Stimulated activated CD4-positive, alpha-beta T cell treated with anti-CD3 and anti-CD28 coated beads, Interleukin-4, amount 100 ng/mL, for 24 hours (primary cell): ENCODE measurements around the gene ZNF462.
"Not testable (repeated sequence)": the region's sequence is repeated elsewhere in the genome, so short reads cannot be mapped to it uniquely, and the experiment has no call there.

Source experiments
- DNase-seq: peaks from one replicate; pipeline ENCODE4 v3.0.0-alpha.2; 2020

Gene ZNF462, protein sequence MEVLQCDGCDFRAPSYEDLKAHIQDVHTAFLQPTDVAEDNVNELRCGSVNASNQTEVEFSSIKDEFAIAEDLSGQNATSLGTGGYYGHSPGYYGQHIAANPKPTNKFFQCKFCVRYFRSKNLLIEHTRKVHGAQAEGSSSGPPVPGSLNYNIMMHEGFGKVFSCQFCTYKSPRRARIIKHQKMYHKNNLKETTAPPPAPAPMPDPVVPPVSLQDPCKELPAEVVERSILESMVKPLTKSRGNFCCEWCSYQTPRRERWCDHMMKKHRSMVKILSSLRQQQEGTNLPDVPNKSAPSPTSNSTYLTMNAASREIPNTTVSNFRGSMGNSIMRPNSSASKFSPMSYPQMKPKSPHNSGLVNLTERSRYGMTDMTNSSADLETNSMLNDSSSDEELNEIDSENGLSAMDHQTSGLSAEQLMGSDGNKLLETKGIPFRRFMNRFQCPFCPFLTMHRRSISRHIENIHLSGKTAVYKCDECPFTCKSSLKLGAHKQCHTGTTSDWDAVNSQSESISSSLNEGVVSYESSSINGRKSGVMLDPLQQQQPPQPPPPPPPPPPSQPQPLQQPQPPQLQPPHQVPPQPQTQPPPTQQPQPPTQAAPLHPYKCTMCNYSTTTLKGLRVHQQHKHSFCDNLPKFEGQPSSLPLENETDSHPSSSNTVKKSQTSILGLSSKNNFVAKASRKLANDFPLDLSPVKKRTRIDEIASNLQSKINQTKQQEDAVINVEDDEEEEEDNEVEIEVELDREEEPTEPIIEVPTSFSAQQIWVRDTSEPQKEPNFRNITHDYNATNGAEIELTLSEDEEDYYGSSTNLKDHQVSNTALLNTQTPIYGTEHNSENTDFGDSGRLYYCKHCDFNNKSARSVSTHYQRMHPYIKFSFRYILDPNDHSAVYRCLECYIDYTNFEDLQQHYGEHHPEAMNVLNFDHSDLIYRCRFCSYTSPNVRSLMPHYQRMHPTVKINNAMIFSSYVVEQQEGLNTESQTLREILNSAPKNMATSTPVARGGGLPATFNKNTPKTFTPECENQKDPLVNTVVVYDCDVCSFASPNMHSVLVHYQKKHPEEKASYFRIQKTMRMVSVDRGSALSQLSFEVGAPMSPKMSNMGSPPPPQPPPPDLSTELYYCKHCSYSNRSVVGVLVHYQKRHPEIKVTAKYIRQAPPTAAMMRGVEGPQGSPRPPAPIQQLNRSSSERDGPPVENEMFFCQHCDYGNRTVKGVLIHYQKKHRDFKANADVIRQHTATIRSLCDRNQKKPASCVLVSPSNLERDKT (N-terminal part only)

DNA sequence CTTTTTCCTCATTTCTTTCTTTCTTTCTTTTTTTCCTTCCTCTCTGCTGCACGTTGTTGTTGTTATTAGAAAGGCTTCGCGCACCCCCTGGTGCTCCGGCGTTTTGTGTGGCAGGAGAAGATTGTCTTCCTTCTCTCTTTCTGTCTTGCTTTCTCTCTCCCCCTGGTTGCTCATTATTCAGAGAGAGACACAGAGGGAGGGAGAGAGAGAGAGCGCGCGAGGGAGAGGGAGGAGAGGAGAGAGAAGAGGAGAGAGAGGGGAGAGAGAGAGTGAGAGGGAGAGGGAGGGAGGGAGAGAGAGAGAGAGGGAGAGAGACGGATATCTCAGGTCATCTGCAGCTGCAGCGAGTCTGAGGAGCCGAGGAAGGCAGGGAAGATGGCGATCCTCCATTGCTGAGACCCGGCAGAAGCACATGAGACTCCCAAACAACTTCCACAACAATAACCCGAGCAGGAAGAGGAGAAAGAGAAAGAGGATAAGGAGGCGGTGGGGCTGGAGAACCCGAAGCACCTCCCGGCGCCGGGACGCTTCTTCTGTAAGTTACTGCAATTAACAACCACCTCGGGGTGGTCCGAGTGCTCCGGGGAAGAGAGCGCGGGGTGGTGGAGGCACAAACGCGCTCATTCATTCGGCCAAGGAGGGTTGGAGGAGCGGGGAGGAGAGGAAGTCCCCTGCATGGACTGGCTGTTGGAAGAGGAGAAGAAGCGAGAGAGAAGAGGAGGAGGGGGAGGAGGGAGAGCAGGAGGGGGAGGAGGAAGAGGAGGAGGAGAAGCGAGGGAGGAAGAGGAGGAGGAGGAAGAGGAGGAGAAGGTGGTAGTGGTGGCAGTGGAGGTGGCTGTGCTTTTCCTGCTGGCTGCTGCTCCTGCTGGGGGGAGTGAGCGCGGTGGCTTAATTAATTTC lies at the start of gene ZNF462:
ZNF462 (plus strand) TSS at position 346 of the 900 bp plus-strand sequence. CDS start 60,218 bp downstream, outside the sequence.
- DNase-seq = no peak

DNA sequence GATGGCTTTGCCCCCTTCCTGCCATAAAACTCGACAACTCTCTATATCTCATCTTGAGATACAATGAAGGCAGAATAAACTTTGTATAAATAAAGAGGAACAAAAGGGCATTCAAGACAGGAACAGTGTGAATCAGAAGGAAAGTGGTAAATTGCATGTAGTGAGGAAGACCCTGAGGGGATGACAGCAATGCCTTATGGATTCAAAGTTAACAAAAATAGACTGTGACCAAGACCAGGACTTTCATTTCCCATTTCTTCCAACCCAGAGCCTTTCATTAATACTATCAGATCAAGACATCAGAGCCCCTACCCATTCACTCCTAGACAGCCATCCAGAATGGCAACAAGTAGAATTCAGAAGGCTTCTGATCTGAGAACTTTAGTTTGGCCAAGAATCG lies 46.4 kb upstream of the ZNF462 start:
- DNase-seq = no peak

DNA sequence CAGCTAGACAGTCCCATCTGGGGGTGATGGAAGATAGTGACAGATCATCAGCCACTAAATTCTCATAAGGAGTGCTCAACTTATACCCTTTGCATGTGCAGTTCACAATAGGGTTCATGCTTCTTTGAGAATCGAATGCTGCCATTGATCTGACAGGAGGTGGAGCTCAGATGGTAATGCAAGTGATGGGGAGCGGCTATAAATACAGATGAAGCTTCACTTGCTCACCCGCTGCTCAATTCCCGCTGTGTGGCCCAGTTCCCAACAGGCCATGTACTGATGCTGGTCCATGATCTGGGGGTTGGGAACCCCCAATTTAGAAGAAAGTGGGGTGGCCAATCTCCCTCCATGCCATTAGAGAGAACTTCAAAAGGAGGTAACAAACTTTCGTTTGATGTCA lies 44.9 kb upstream of the ZNF462 start:
- no peak for DNase-seq

DNA sequence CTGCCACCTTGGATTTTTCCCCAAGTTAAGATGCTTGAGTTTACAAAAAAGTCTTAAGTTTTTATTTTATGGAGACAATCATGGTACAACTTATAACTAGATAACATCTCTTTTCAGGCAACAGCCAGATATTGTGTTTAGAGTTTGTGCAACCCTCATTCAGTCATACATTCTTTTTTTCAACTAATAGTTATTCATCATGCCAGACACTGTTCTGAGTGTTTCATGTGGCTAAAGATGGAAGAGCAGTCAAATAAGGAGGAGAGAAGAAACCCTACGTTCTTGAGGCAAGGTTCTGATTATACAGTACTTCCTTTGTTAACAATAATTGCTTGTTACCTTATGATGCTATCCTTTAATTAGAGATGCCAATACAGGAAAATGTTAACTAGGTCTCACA lies 42.1 kb upstream of the ZNF462 start:
- no peak for DNase-seq

DNA sequence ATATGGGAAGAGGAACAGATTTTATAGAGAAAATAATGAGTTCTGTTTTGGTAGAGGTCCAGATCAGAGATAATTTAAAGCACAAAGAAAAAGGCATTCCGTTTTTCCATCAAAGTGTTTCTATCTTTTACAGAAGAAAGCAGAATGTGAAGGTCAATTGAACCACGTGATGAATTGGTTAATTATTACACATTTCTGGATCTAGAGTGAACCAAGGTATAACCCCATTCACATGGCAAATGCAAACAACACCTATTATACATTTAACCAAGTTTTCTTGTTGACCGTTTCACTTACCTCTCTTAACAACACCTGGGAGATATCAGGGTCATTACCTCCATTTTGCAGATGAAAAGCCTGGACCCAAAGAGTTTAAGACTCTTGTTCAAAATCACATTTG lies 34.9 kb upstream of the ZNF462 start:
- no peak for DNase-seq

DNA sequence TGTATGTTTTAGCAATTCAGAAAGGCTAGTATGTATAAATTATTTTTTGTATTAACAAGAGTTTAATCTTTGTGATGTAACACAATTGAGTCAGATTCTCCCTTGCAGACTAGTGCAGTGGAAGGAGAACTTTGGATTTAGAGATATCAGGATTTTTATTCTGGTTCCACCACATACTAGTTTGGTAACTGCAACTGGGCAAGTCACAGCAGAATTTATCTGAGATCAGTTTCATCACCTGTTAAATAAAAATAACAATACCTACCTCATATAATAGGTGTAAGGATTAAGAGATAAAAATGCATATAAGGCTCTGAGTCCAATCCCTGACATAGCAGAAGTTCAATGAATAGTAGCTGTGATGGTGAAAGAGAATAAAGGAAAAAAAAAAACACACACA lies 34.0 kb upstream of the ZNF462 start:
- DNase-seq = no peak

DNA sequence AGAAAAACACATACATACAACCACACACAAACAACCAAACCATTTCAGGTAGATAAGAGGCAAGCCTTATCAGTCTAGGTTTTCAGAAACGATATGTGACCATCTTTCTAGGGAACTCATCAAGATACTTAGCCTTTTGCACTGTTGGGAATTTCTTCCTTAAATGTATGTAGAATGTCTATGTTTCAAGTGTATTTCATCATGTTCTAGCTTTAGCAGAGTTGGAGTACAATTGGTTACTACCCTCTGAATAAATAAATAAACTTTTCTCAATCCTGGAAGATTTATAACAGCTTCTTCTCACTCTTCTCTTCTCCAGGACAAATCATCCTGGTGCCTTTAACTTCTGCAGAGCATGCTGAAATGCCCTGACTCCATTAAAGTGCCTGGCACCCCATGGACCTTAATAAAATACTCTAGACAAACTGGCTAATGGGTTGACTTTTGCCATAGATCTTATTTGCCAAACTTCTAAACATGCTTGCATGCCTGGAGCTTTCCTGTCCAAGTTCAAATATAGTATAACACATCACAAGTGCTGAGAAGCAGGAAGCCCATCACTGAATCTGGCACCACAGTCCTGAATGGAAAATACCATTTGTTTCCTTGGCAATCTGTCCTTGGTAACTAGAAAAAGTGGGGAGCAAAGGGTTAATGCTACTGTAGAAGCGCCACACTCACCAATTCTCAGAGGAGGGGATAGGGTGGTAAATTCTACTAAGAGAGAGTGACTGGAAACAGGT lies 33.1 kb upstream of the ZNF462 start:
- DNase-seq = no peak

DNA sequence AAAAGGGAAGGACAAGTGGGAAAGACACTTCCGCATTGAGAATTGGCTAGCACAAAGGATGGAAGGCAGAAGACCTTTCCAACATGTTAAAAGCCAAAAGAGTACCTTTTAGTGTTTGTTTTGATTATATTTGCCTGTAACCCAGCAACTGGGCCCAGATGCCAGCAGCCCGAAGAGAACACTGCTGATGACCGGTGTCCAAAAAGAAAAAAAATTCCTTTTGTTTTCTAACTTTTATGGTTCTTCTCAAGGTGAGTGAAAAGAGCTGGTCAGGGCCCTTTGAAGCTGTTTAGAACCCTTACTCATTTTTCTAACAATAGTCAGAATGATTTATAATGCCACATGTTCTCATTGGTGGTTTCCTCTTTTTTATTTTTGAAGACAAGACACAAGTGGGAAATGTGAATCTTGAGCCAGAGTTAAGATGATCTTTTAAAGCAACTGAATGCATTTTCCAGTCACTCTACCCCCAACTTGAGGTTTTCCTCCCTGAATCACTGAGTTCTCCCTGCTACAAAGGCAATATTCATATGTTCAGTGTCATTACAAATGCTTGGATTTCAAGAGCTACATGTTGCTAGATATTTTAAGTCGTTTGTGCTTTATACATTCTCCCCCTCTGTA lies 32.3 kb upstream of the ZNF462 start:
- DNase-seq = no peak

DNA sequence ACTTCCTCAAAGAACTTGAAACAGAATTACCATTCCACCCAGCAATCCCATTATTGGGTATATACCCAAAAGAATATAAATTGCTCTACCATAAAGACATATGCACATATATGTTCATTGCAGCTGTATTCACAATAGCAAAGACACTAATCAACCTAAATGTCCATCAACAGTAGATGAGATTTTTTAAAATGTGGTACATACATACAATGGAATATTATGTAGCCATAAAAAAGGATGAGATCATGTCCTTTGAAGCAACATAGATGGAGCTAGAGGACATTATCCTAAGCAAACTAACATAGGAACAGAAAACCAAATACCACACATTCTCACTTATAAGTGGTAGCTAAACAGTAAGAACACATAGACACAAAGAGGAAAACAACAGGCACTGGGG lies 28.1 kb upstream of the ZNF462 start:
- no peak for DNase-seq

DNA sequence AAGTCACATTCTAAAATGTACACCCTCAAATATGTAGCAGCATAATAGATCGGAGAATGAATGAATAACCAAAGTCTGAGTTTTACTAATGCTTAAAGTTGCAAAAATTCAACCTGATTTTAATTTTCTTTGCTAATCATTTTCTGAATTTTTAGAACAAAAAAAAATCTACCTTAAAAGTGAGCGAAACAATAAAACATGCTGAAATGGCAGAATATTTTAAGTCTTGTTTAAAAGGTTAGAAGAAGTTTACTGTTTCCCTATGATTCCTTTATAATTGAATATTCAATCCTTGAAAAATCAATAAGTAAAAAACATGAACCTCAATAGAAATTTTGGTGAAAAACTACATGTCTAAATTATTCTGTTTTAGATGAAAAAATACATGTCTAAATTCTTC lies 27.1 kb upstream of the ZNF462 start:
- no peak for DNase-seq

DNA sequence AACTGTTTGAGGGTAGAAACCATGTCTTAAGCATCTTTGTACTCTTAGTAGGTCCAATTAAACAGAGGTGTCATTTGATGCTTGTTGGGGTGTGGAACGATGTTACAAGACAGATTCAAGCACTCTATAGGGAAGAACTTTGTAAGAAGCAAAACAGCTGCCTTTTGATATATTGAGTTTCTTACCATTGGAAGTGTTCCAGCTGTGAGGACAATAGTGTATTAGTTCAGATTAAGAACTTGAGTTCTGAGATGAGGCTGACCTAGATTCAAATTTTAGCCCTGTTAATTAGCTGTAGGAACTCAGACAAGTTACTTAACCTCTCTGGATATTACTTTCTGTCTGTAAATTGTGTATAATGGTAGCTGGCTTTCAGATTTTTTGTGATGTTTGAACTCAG lies 19.6 kb upstream of the ZNF462 start:
- DNase-seq = no peak

DNA sequence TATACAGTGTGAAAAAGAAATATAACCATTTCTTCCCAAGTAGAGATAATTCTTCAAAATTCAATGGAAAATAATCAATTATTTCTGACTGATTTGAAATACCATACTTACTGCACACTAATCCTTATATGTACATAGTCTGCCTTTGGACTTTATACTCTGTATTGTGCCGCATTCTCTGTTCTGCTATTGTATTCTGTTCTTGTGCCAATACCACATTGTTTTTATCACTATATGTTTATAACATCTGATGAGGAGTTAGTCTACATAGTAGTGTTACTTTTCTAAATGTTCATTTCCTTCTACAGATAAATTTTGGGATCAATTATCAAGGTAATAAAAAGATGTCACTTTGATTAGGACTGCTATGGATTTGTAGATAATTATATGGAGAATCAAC lies 16.7 kb upstream of the ZNF462 start:
- DNase-seq = no peak

DNA sequence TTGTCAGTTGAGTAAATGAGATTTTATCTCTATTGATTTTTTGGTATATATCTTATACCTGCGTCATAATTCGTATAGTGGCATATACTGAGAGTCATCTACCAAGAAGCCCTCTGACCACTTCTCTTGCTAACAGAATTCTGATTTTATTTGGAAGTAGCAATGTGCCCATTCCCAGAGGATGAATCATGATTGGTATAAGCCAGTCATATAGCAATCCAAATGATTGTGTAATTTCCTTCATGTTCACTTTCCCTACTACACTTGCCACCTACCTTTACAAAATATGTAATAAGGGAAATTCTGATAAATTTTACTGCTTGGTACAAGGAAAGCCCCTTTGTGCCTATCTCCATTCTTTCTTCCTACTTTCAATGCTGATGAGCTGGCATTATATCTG lies 16.1 kb upstream of the ZNF462 start:
- DNase-seq = no peak

DNA sequence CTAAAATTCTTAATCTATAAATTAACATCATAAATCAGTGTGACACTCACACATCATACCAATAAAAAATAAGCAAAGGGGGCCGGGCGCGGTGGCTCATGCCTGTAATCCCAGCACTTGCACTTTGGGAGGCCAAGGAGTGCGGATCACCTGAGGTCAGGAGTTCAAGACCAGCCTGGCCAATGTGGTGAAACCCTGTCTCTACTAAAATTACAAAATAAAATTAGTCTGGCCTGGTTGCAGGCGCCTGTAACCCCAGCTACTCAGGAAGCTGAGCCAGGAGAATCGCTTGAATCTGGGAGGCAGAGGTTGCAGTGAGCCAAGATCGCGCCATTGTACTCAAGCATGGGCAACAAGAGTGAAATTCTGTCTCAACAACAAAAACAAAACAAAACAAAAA lies 11.3 kb upstream of the ZNF462 start:
- DNase-seq = not testable (repeated sequence)

DNA sequence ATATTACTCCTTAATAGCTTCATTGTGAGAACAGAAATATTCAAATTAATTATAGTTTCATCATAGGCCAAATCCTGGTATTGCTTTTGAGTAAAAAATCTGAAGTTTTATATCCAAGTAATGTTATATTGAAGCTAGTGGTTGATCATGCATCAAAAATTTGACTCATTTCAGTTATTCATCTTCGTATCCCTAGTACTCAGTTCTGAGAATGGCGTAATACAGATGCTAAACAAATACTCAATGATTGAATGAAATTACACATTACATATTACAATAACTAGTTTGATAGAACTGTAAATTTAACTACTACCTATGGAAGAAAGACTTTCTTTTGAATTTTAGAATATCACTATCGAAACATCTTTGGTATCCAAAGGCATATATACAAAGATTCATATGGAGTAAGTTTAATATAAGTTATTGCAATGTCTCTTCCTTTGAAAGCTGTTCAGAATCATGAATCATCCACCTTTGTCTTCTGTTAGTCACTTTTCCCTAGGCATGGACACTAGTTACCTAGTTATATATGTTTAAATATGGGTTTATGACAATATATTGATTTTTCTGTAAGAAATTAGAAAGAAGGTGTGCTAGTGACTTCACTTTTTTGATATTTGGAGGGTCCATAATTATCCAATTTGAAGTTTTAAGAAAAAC lies 5.0 kb upstream of the ZNF462 start:
- DNase-seq = no peak

DNA sequence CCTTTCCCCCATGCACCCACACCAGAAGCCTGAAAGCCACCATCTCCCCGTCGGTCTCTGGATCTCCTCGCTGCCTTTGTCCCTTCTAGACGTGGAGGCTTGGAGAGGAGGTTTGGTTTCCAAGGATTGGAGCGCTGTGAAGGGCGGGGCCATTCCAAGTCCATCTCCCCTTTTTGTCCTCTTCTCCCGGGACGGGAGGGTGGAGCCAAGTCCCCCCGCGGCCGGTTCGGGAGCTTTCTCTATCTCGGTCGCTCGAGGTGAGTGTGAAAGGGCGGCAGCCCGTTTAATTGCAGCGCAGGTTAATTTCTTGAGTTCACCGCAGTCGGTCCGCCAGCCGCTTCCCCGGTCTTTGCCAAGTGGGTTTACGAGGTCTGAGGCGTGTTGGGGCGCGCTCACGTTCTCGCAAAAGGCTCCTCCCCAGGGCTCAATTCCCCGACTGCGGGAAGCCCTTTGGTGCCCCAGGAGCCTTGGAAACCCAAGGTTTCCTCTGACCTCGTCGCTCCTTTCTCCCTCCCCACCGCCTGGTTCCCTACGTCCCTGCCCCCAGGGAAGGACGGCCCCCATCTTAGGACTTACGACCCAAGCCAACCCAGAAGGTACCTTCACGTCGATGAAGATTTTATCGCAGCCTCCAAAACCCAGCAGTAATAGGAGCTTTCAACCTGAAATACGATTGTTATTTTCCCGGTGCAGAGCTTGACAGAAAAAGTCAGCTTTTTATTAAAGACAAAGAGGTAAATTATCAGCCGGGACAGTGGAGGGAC lies 2.8 kb upstream of the ZNF462 start:
- no peak for DNase-seq

DNA sequence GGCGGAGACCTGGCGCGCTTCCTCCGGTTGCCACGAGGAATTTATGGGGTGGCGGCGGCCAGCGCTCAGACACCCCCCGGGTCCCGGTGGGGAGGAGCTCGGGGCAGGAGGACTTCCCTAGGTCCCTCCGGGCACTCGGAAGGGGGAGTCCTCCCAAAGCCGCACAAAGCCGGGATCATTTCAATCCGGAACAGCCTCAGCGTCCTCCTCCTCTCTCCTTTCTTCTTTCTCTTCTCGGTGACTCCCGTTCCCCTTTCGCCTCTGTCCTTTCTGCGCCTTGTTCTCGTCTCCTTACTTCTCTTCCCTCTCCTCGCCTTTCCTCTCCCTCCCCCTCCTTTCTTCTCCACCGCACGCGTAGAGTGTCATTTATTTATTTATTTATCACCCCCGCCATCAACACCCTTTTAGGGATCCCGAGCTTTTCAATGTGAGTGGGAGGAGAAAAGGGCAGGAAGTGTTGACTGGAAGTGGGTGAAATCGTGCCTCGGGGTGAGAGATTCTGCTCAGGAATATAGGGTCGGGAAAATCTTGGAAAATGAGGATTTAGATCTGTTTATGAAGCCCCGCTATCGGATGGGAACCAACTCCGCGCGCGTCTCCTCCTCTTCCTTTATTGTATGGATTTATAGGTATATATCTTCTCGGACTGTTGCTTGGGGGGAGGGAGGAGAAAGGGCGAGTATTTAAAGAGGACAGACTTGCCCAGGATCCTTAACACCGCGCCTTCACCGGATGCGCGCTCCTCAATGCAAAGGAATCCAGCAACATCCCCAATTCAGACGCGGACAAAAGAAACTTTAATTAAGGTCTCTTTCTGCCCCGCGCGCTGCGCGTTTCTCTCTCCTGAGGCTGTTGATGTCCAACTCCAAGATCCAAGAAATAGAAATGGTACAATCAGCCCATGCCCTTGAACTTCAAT lies 2.0 kb upstream of the ZNF462 start:
- DNase-seq = no peak

DNA sequence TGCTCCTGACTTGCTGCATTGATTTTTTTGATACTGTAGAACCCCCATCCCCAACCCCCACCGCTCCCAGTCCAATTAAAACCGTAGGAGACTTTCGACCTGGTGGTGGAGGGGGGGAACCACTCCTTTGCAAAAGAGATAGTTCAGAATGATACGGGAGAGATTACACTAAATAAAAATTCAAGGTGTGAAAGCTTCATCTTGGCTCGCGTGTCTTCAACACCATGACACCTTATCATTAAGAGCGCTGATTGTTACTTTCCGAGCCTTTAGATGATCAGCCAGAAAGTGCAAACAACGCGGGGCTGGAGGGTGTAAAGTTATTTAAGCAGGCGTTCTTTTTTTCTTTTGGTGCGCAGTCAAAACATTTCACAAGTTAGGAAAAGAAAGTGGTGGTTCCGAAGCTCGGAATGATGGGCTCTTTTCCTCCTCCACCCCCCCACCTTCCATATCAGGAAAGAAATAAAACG lies 1.3 kb upstream of the ZNF462 start:
- DNase-seq = no peak
